Neural cell (in vitro differentiated cells): ENCODE measurements around the gene PPP2R5B. TPM values are rescaled to one million over a fixed set of nuclear protein-coding genes. Genes with fewer than 3 reads are reported as not detected.

Experiments used
- H2AFZ ChIP-seq: fragments of 200-600, 300-800 bp; sonication (generic), shearing (Covaris generic); 2 replicates; pipeline ENCODE4 v1.6.0; 2014; ENCODE audit warnings: low read depth, mild to moderate bottlenecking, antibody characterized with exemption, low read length, moderate library complexity
- H3F3A ChIP-seq: fragments of 200-600 bp; shearing (Covaris generic); 2 replicates; pipeline ENCODE4 v1.6.1; 2016; ENCODE audit warnings: mild to moderate bottlenecking, moderate library complexity, mixed read lengths, antibody characterized with exemption, low read length; ENCODE audit not compliant: insufficient read depth, poor library complexity, severe bottlenecking
- H3K27ac ChIP-seq: fragments of 200-600, 300-800 bp; sonication (generic), shearing (Covaris generic); 2 replicates; pipeline ENCODE4 v1.5.1; 2014; ENCODE audit warnings: mild to moderate bottlenecking, low read length, moderate library complexity
- H3K27me3 ChIP-seq: fragments of 300-800, 200-600 bp; sonication (generic), shearing (Covaris generic); 2 replicates; pipeline ENCODE4 v1.6.0; 2014; ENCODE audit warnings: mild to moderate bottlenecking, low read depth, low read length, moderate library complexity; ENCODE audit not compliant: insufficient read depth
- H3K36me3 ChIP-seq: fragments of 300-800, 200-600 bp; sonication (generic), shearing (Covaris generic); 2 replicates; pipeline ENCODE4 v1.5.1; 2014; ENCODE audit warnings: mild to moderate bottlenecking, antibody characterized with exemption, low read length, moderate library complexity; ENCODE audit not compliant: insufficient read depth
- H3K4me2 ChIP-seq: fragments of 300-800, 200-600 bp; sonication (generic), shearing (Covaris generic); 2 replicates; pipeline ENCODE4 v1.6.0; 2014; ENCODE audit warnings: mild to moderate bottlenecking, low read length
- H3K4me3 ChIP-seq: fragments of 300-800, 200-600 bp; sonication (generic), shearing (Covaris generic); 2 replicates; pipeline ENCODE4 v1.5.1; 2014; ENCODE audit warnings: mild to moderate bottlenecking, low read length, moderate library complexity
- H3K79me2 ChIP-seq: fragments of 200-600 bp; shearing (Covaris generic); replicated peaks from 2 replicates; pipeline ENCODE4 v1.6.0; 2014; ENCODE audit warnings: mild to moderate bottlenecking, low read length, moderate library complexity; ENCODE audit not compliant: insufficient read depth
- H3K9ac ChIP-seq: fragments of 300-800, 200-600 bp; sonication (generic), shearing (Covaris generic); 2 replicates; pipeline ENCODE4 v1.6.1; 2016; ENCODE audit warnings: mild to moderate bottlenecking, low read length, mixed read lengths
- H3K9me2 ChIP-seq: fragments of 200-600 bp; shearing (Covaris generic); 2 replicates; pipeline ENCODE4 v1.6.1; 2016; ENCODE audit warnings: mild to moderate bottlenecking, low read length, mixed read lengths; ENCODE audit not compliant: insufficient read depth
- H3K9me3 ChIP-seq: fragments of 200-600, 300-800 bp; sonication (generic), shearing (Covaris generic); 2 replicates; pipeline ENCODE4 v1.6.1; 2016; ENCODE audit warnings: mild to moderate bottlenecking, mixed run types, low read length, moderate library complexity, mixed read lengths
- H4K20me1 ChIP-seq: fragments of 200-600 bp; shearing (Covaris generic); 2 replicates; pipeline ENCODE4 v1.6.1; 2016; ENCODE audit warnings: mild to moderate bottlenecking, mixed run types; ENCODE audit not compliant: insufficient read depth
- CTCF ChIP-seq: fragments of 450-650 bp; IDR thresholded peaks from 2 replicates; pipeline ENCODE4 v1.5.1; 2014; ENCODE audit warnings: antibody characterized with exemption, mild to moderate bottlenecking, moderate library complexity; ENCODE audit not compliant: poor library complexity, severe bottlenecking
- EP300 ChIP-seq: fragments of 450-650 bp; conservative IDR thresholded peaks from 2 replicates; pipeline ENCODE4 v1.6.1; 2014; ENCODE audit warnings: antibody characterized with exemption, mild to moderate bottlenecking, moderate library complexity; ENCODE audit not compliant: poor library complexity, severe bottlenecking
- EZH2 ChIP-seq: fragments of 200-600, 300-800 bp; shearing (Covaris generic), sonication (generic); IDR thresholded peaks from 2 replicates; pipeline ENCODE4 v1.6.1; 2014; ENCODE audit warnings: antibody characterized with exemption, low read length, borderline replicate concordance, mild to moderate bottlenecking; ENCODE audit not compliant: insufficient read depth, poor library complexity, severe bottlenecking
- MXI1 ChIP-seq: fragments of 450-650 bp; conservative IDR thresholded peaks from 2 replicates; pipeline ENCODE4 v1.6.1; 2014; ENCODE audit warnings: antibody characterized with exemption, mild to moderate bottlenecking; ENCODE audit not compliant: poor library complexity, severe bottlenecking
- POLR2AphosphoS5 ChIP-seq: IDR thresholded peaks from 2 replicates; pipeline ENCODE4 v1.6.1; 2012
- RAD21 ChIP-seq: fragments of 450-650 bp; conservative IDR thresholded peaks from 2 replicates; pipeline ENCODE4 v1.6.1; 2014; ENCODE audit warnings: antibody characterized with exemption, mild to moderate bottlenecking, moderate library complexity
- REST ChIP-seq: IDR thresholded peaks from 2 replicates; pipeline ENCODE4 v1.6.1; 2012; ENCODE audit warnings: borderline replicate concordance
- SMC3 ChIP-seq: fragments of 450-650 bp; conservative IDR thresholded peaks from 2 replicates; pipeline ENCODE4 v1.6.1; 2014; ENCODE audit warnings: antibody characterized with exemption, mild to moderate bottlenecking, moderate library complexity; ENCODE audit not compliant: poor library complexity
- TAF1 ChIP-seq: IDR thresholded peaks from 2 replicates; pipeline ENCODE4 v1.6.1; 2012; ENCODE audit warnings: low read depth
- polyA plus RNA-seq: library from polyadenylated mRNA; depleted of rRNA; stranded (reverse); fragments of >200 nt; gene quantifications from 2 replicates; pipeline ENCODE4 v1.2.3, GENCODE V29; 2014

Gene PPP2R5B
- polyA plus RNA-seq, 1 donor from 2014 or later, result 76.1 TPM

- Histone ChIP-seq H3K4me2 (no peak within 1 kb of the TSS), H3K9me3 (no peaks in the 10 kb centered on the region), H3K9me2 (no peaks in the 10 kb centered on the region), H3K79me2 (no peaks in the 10 kb centered on the region), H3K36me3 (no peaks in the 10 kb centered on the region), H2AFZ (no peak within 1 kb of the TSS), H3F3A (no peaks in the 10 kb centered on the region), H3K27ac (no peak within 1 kb of the TSS), H4K20me1 (no peaks in the 10 kb centered on the region), H3K27me3 (no peaks in the 10 kb centered on the region), H3K9ac (no peak within 1 kb of the TSS), H3K4me3 (no peak within 1 kb of the TSS)
- no peak for TF ChIP-seq TAF1
- TF ChIP-seq POLR2AphosphoS5, result no peak
- TF ChIP-seq REST, result no peak
- no peak for TF ChIP-seq RAD21
- TF ChIP-seq EP300, result no peak
- no peak for TF ChIP-seq EZH2
- no peak for TF ChIP-seq MXI1
- TF ChIP-seq SMC3, result no peak
- no peak for TF ChIP-seq CTCF
These were observed 47.1 kb downstream of the PPP2R5B start, which contains the start of gene MAJIN for GRCh38 chr11:64971421-64972233. Gene MAJIN, minus strand, starts transcription at chr11:64972108. Its CDS starts 12,703 bp downstream, at chr11:64959405.

GRCh38 chr11:64974124-64974523 is 49.6 kb downstream of the PPP2R5B start:
- H3K4me3 ChIP-seq, result no peak overlapping the region
- no peak overlapping the region for H2AFZ ChIP-seq
- H3K9ac ChIP-seq, result no peak overlapping the region
- H3K27me3 ChIP-seq, result no peaks in the 10 kb centered on the region
- H4K20me1 ChIP-seq, result no peaks in the 10 kb centered on the region
- H3K36me3 ChIP-seq, result no peaks in the 10 kb centered on the region
- H3K79me2 ChIP-seq, result no peaks in the 10 kb centered on the region
- H3K27ac ChIP-seq, result no peak overlapping the region
- no peak overlapping the region for H3K4me2 ChIP-seq
- no peaks in the 10 kb centered on the region for H3K9me3 ChIP-seq
- TF ChIP-seq EZH2, result no peak
- TF ChIP-seq RAD21, result no peak
- no peak for TF ChIP-seq TAF1
- no peak for TF ChIP-seq POLR2AphosphoS5
- no peak for TF ChIP-seq REST
- no peak for TF ChIP-seq MXI1
- TF ChIP-seq CTCF, result no peak
- no peak for TF ChIP-seq EP300
- no peak for TF ChIP-seq SMC3
- H3K9me2 ChIP-seq, result no peaks in the 10 kb centered on the region
- no peaks in the 10 kb centered on the region for H3F3A ChIP-seq
